Kidney (tissue), 14 donors: Measurements from ENCODE around the gene DUSP15. TPM values are rescaled to one million over a fixed set of nuclear protein-coding genes. Genes with fewer than 3 reads are reported as not detected.

Experiments
- DNase-seq, 5 donors: peaks; one replicate each; pipeline ENCODE4 v3.0.0-alpha.2; 2013 to 2020
- FAIRE-seq: peaks from 2 replicates; lab custom pipeline; 2012; peaks lifted over from hg19 to GRCh38; lab: Jason Lieb, UNC
- H3K27ac ChIP-seq, 2 donors: one replicate each; pipeline ENCODE4 v1.7.0; 2013; ENCODE audit warnings: low read depth in 2 of 2, low read length in 2 of 2, inconsistent platforms in 1 of 2
- H3K27me3 ChIP-seq: one replicate; pipeline ENCODE4 v1.7.1; 2013; ENCODE audit warnings: low read length, inconsistent platforms; ENCODE audit not compliant: control insufficient read depth, insufficient read depth
- H3K36me3 ChIP-seq, 3 donors: one replicate each; pipeline versions ENCODE4 v1.7.0 to v1.7.1; 2013; ENCODE audit warnings: low read length in 3 of 3, control low read depth in 1 of 3, inconsistent platforms in 1 of 3; ENCODE audit not compliant: insufficient read depth in 3 of 3, control insufficient read depth in 2 of 3
- H3K4me1 ChIP-seq, 3 donors: one replicate each; pipeline versions ENCODE4 v1.7.0 to v1.7.1; 2013; ENCODE audit warnings: low read length in 3 of 3, inconsistent platforms in 1 of 3, low read depth in 1 of 3; ENCODE audit not compliant: control insufficient read depth in 2 of 3, insufficient read depth in 2 of 3
- H3K4me3 ChIP-seq, 3 donors: one replicate each; pipeline versions ENCODE4 v1.7.0 to v1.8.1; 2013; ENCODE audit warnings: low read length in 3 of 3, control low read depth in 1 of 3, inconsistent platforms in 1 of 3
- H3K9ac ChIP-seq, 3 donors: one replicate each; pipeline versions ENCODE4 v1.7.0 to v1.7.1; 2013; ENCODE audit warnings: low read length in 3 of 3, control low read depth in 1 of 3, inconsistent platforms in 1 of 3
- H3K9me3 ChIP-seq, 3 donors: one replicate each; pipeline versions ENCODE4 v1.7.0 to v1.7.1; 2013; ENCODE audit warnings: low read length in 3 of 3, control low read depth in 1 of 3, inconsistent platforms in 1 of 3; ENCODE audit not compliant: control insufficient read depth in 2 of 3, insufficient read depth in 1 of 3
- CTCF ChIP-seq: IDR thresholded peaks from 3 replicates; pipeline ENCODE4 v1.5.1; 2012; ENCODE audit warnings: mild to moderate bottlenecking, moderate library complexity, borderline replicate concordance; ENCODE audit not compliant: insufficient read depth; ENCODE audit errors: extremely low read depth
- intact Hi-C: fragments of 100-400 bp; cut with DNase I; formaldehyde crosslinking; loops from one replicate; pipeline ENCODE4 v1.11.1; 2022
- polyA plus RNA-seq: library from polyadenylated mRNA; stranded (reverse); fragments of 350-450 nt; fragmentation: Illumina TruSeq; extraction: RNeasy Lipid Tissue Mini Kit (QIAGEN cat#74804); gene quantifications from one replicate; pipeline ENCODE4 v1.2.3, GENCODE V29; 2014; ENCODE audit warnings: low read depth, low replicate concordance; ENCODE audit not compliant: insufficient read depth
- total RNA-seq: library from RNA; stranded (reverse); fragmentation: NEBNext Ultra II Directional; extraction: Animal tissue kit (Norgen Biotek cat#: 25700); gene quantifications from one replicate; pipeline ENCODE4 v1.2.1, GENCODE V29; 2021
- donor health status: control.
- donor health status: control.
- donor health status: control.
- donor health status: control.
- donor health status: control.
- donor health status: DM: yes; HTN: yes; CAD: no.
- donor health status: Normal renal cell carcinoma (clear cell type).

Gene DUSP15
- total and polyA plus RNA-seq, 2 donors from 2014 or later: 13.2 to 143 TPM

- DNase-seq (no peak), FAIRE-seq (no peak)
- Histone ChIP-seq H3K9ac (no peak overlapping the region), H3K36me3 (no peaks in the 10 kb centered on the region), H3K9me3 (no peaks in the 10 kb centered on the region), H3K4me1 (peaks cover 0 to 3% (median 2%) of the 10 kb centered on the region in 3 donors), H3K27me3 (no peaks in the 10 kb centered on the region), H3K27ac (no peak overlapping the region), H3K4me3 (no peak overlapping the region)
- no peak for TF ChIP-seq CTCF
- intact Hi-C loops: loop anchor here (10.0 kb wide), 1 partner anchor 131 kb away; the partner anchor contains the start of gene PDRG1
Observed at GRCh38 chr20:31824125-31824485, 46.2 kb downstream of the DUSP15 start.

- Histone ChIP-seq H3K4me3 (no peak overlapping the region), H3K9me3 (no peaks in the 10 kb centered on the region), H3K4me1 (peaks cover 0 to 3% (median 2%) of the 10 kb centered on the region in 3 donors), H3K27me3 (no peaks in the 10 kb centered on the region), H3K27ac (no peak overlapping the region), H3K9ac (no peak overlapping the region), H3K36me3 (no peaks in the 10 kb centered on the region)
- intact Hi-C loops: loop anchor here (10.0 kb wide), 1 partner anchor 131 kb away; the partner anchor contains the start of gene PDRG1
- FAIRE-seq (no peak), DNase-seq (peak in 1 of 5 donors; percentile 61)
- TF ChIP-seq CTCF: no peak
Observed at GRCh38 chr20:31823360-31824124, 46.8 kb downstream of the DUSP15 start.

- FAIRE-seq: no peak
- no peaks in the 10 kb centered on the region for H3K9me3 ChIP-seq
- no peaks in the 10 kb centered on the region for H3K27me3 ChIP-seq
- intact Hi-C loops: loop anchor here (10.0 kb wide), 1 partner anchor 132 kb away; the partner anchor contains the start of gene PDRG1
- peak overlapping the region in 1 of 3 donors; percentile 17 for H3K4me3 ChIP-seq
- no peaks in the 10 kb centered on the region for H3K36me3 ChIP-seq
- H3K4me1 ChIP-seq: peaks cover 0 to 3% (median 2%) of the 10 kb centered on the region in 3 donors
- H3K9ac ChIP-seq: no peak overlapping the region
- DNase-seq: peak; percentile 88 to 94 (median 93)
- TF ChIP-seq CTCF: peak; percentile 96
- H3K27ac ChIP-seq: no peak overlapping the region
Observed at GRCh38 chr20:31822421-31823330, 47.7 kb downstream of the DUSP15 start.
